Activated T-helper 9 cell treated with anti-CD3 and anti-CD28 coated beads, Interleukin-2, amount 50 U/mL, for 16 hours (primary cell): ENCODE data around the gene ARHGAP6.
A peak's percentile ranks its signal among the peaks of the same experiment; 100 is the strongest.
"Not testable (repeated sequence)": the region's sequence is repeated elsewhere in the genome, so short reads cannot be mapped to it uniquely, and the experiment has no call there.

Experiments used
- DNase-seq: peaks from one replicate; pipeline ENCODE4 v3.0.0-alpha.2; 2020; ENCODE audit warnings: low read depth

ARHGAP6 gene

GRCh38 chrX:11148401-11148800, 517.3 kb downstream of the ARHGAP6 start:
- no peak for DNase-seq

GRCh38 chrX:11146411-11146810, 519.3 kb downstream of the ARHGAP6 start:
- no peak for DNase-seq

GRCh38 chrX:11143931-11144678, 521.6 kb downstream of the ARHGAP6 start:
- no peak for DNase-seq

GRCh38 chrX:11138498-11139390, 527.0 kb downstream of the ARHGAP6 start:
- DNase-seq, result no peak

GRCh38 chrX:11137543-11138139, 528.1 kb downstream of the ARHGAP6 start:
- DNase-seq, result no peak

GRCh38 chrX:11135564-11136185, 530.0 kb downstream of the ARHGAP6 start:
- no peak for DNase-seq

GRCh38 chrX:11131146-11131545, 534.6 kb downstream of the ARHGAP6 start:
- DNase-seq, result no peak

- no peak for DNase-seq
These were observed 535.6 kb downstream of the ARHGAP6 start for GRCh38 chrX:11130136-11130535.

GRCh38 chrX:11129534-11130105, 536.1 kb downstream of the ARHGAP6 start:
- no peak for DNase-seq

- no peak for DNase-seq
These were observed 540.7 kb downstream of the ARHGAP6 start for GRCh38 chrX:11125060-11125459.

GRCh38 chrX:11124112-11124511, 541.6 kb downstream of the ARHGAP6 start:
- DNase-seq, result no peak

- DNase-seq, result not testable (repeated sequence)
These were observed 542.6 kb downstream of the ARHGAP6 start for GRCh38 chrX:11123087-11123486.

GRCh38 chrX:11119313-11119943, 546.3 kb downstream of the ARHGAP6 start:
- DNase-seq, result no peak

GRCh38 chrX:11117745-11118144, 548.0 kb downstream of the ARHGAP6 start:
- DNase-seq, result no peak

GRCh38 chrX:11113731-11114130, 552.0 kb downstream of the ARHGAP6 start:
- no peak for DNase-seq

- no peak for DNase-seq
These were observed 553.8 kb downstream of the ARHGAP6 start for GRCh38 chrX:11111947-11112346.

GRCh38 chrX:11111037-11111851, 554.5 kb downstream of the ARHGAP6 start, which contains the start of gene HCCS:
HCCS (plus strand) TSS chrX:11111332; CDS start chrX:11112061, 729 bp downstream.
- DNase-seq, result peak; percentile 73

- DNase-seq, result no peak
These were observed 555.8 kb downstream of the ARHGAP6 start for GRCh38 chrX:11109968-11110367.

- no peak for DNase-seq
These were observed 557.3 kb downstream of the ARHGAP6 start for GRCh38 chrX:11108253-11108941.

GRCh38 chrX:11105080-11105479, 560.6 kb downstream of the ARHGAP6 start:
- no peak for DNase-seq
